ENCODE results near the gene ANKRD7.
A peak's percentile ranks its signal among the peaks of the same experiment; 100 is the strongest.

ANKRD7 gene

GRCh38 chr7:118183786-118184564 lies 40.5 kb upstream of the ANKRD7 start, which contains the start of gene LSM8 (continued):
- TF ChIP-seq INSM2 (tag by site-specific recombination; IDR thresholded peaks at IDR 0.05) (0 out of 2 replicates have a peak, but pooled peaks have one; percentile 14), ZNF10 (tag by site-specific recombination; IDR thresholded peaks at IDR 0.05) (0 out of 2 replicates have a peak, but pooled peaks have one; percentile 9), ZNF660 (tag by site-specific recombination; IDR thresholded peaks at IDR 0.05) (peak; percentile 90), ZNF600 (tag by site-specific recombination; IDR thresholded peaks at IDR 0.05) (peak; percentile 98), ZBTB7A (tag by site-specific recombination; IDR thresholded peaks at IDR 0.05; ENCODE audit: low read depth) (0 out of 2 replicates have a peak, but pooled peaks have one; percentile 17), ATF2 (tag by site-specific recombination; IDR thresholded peaks at IDR 0.05; ENCODE audit: low read depth) (no peak), ZNF629 (tag by site-specific recombination; IDR thresholded peaks at IDR 0.05) (peak; percentile 57; the same call in 1 of the 2 replicates), ZBTB1 (tag by site-specific recombination; IDR thresholded peaks at IDR 0.05) (no peak), ZNF155 (tag by site-specific recombination; IDR thresholded peaks at IDR 0.05) (no peak), ZFP37 (tag by site-specific recombination; IDR thresholded peaks at IDR 0.05) (peak; percentile 94), BCL11A (tag by site-specific recombination; IDR thresholded peaks at IDR 0.05; ENCODE audit: low read depth) (no peak), ZNF843 (tag by site-specific recombination; IDR thresholded peaks at IDR 0.05) (no peak), BCL6B (tag by site-specific recombination; IDR thresholded peaks at IDR 0.05) (no peak), ZNF658 (tag by site-specific recombination; IDR thresholded peaks at IDR 0.05) (no peak), ZNF133 (tag by site-specific recombination; IDR thresholded peaks at IDR 0.05) (no peak), ZBTB11 (tag by site-specific recombination; conservative IDR thresholded peaks at IDR 0.05; ENCODE audit: low read depth) (peak; percentile 57), ZNF211 (tag by site-specific recombination; IDR thresholded peaks at IDR 0.05; ENCODE audit: low read depth) (no peak), ZNF366 (tag by site-specific recombination; conservative IDR thresholded peaks at IDR 0.05) (peak; percentile 90), ZBTB8A (tag by site-specific recombination; IDR thresholded peaks at IDR 0.05) (peak; percentile 82), ZNF16 (tag by site-specific recombination; IDR thresholded peaks at IDR 0.05; ENCODE audit: low read depth) (no peak), ZNF140 (tag by site-specific recombination; IDR thresholded peaks at IDR 0.05) (no peak), ZBTB26 (tag by site-specific recombination; optimal IDR thresholded peaks at IDR 0.05) (peak; percentile 73), ZNF423 (tag by site-specific recombination; IDR thresholded peaks at IDR 0.05) (peak; percentile 25; the same call in 1 of the 2 replicates), ZNF335 (tag by site-specific recombination; conservative IDR thresholded peaks at IDR 0.05) (peak; percentile 89), ZFP69B (tag by site-specific recombination; IDR thresholded peaks at IDR 0.05) (0 out of 2 replicates have a peak, but pooled peaks have one; percentile 13), PRDM10 (tag by site-specific recombination; IDR thresholded peaks at IDR 0.05) (0 out of 2 replicates have a peak, but pooled peaks have one; percentile 10), HOXC10 (CRISPR knock-in tag; IDR thresholded peaks at IDR 0.05) (no peak)
